ENCODE data around the gene ODC1.
"Not testable (repeated sequence)": the region's sequence is repeated elsewhere in the genome, so short reads cannot be mapped to it uniquely, and the experiment has no call there.

Gene ODC1

GRCh38 chr2:10452956-10453904 is 5.1 kb upstream of the ODC1 start:
- DNase-seq (ENCODE audit: low spot score) = no peak

- DNase-seq (ENCODE audit: low spot score) = peak; percentile 95
Measured at GRCh38 chr2:10452312-10452711, 4.2 kb upstream of the ODC1 start.

- no peak for DNase-seq (ENCODE audit: low spot score)
Measured at GRCh38 chr2:10451819-10452218, 3.7 kb upstream of the ODC1 start.

- DNase-seq (ENCODE audit: low spot score) = peak; percentile 64
Measured at GRCh38 chr2:10449838-10450691, 1.9 kb upstream of the ODC1 start.

GRCh38 chr2:10449486-10449831 is 1.3 kb upstream of the ODC1 start:
- DNase-seq (ENCODE audit: low spot score) = peak; percentile 35

- DNase-seq (ENCODE audit: low spot score) = peak; percentile 95
Measured at GRCh38 chr2:10448576-10449485, 704 bp upstream of the ODC1 start.

GRCh38 chr2:10447300-10447894 is 730 bp downstream of the ODC1 start:
- DNase-seq (ENCODE audit: low spot score) = peak; percentile 55

GRCh38 chr2:10446631-10447030 is 1.5 kb downstream of the ODC1 start:
- no peak for DNase-seq (ENCODE audit: low spot score)

- DNase-seq (ENCODE audit: low spot score) = peak; percentile 66
Measured at GRCh38 chr2:10444463-10444862, 3.7 kb downstream of the ODC1 start.

GRCh38 chr2:10442469-10443126 is 5.5 kb downstream of the ODC1 start:
- not testable (repeated sequence) for DNase-seq (ENCODE audit: low spot score)

- no peak for DNase-seq (ENCODE audit: low spot score)
Measured at GRCh38 chr2:10441948-10442347, 6.2 kb downstream of the ODC1 start.

- DNase-seq (ENCODE audit: low spot score) = no peak
Measured at GRCh38 chr2:10440736-10441135, 7.4 kb downstream of the ODC1 start.

GRCh38 chr2:10439971-10440370 is 8.2 kb downstream of the ODC1 start:
- no peak for DNase-seq (ENCODE audit: low spot score)

GRCh38 chr2:10439185-10439879 is 8.8 kb downstream of the ODC1 start:
- DNase-seq (ENCODE audit: low spot score) = no peak

GRCh38 chr2:10438688-10439087 is 9.4 kb downstream of the ODC1 start:
- DNase-seq (ENCODE audit: low spot score) = no peak

- DNase-seq (ENCODE audit: low spot score) = no peak
Measured at GRCh38 chr2:10437806-10438205, 10.3 kb downstream of the ODC1 start.

GRCh38 chr2:10436583-10437110 is 11.5 kb downstream of the ODC1 start:
- no peak for DNase-seq (ENCODE audit: low spot score)

GRCh38 chr2:10435820-10436204 is 12.3 kb downstream of the ODC1 start:
- DNase-seq (ENCODE audit: low spot score) = no peak

GRCh38 chr2:10434886-10435819 is 13.0 kb downstream of the ODC1 start:
- peak; percentile 78 for DNase-seq (ENCODE audit: low spot score)

Measured in kidney tubule cell (primary cell).